Chondrocyte (in vitro differentiated cells): Measurements from ENCODE around the gene DNTT. TPM values are rescaled to one million over a fixed set of nuclear protein-coding genes. Genes with fewer than 3 reads are reported as not detected.

Experiments used
- DNase-seq: peaks from one replicate; pipeline ENCODE4 v3.0.0; 2021; ENCODE audit warnings: mixed read lengths, low spot score
- H3K27ac Mint-ChIP-seq: one replicate; pipeline ENCODE4 v1.8.0; 2021; ENCODE audit warnings: mild to moderate bottlenecking, moderate library complexity, mixed read lengths; ENCODE audit not compliant: unreplicated experiment
- H3K27me3 Mint-ChIP-seq: 2 replicates; pipeline ENCODE4 v1.8.0; 2021; ENCODE audit warnings: low read depth, mixed read lengths
- H3K36me3 Mint-ChIP-seq: 2 replicates; pipeline ENCODE4 v1.8.0; 2021; ENCODE audit warnings: low read depth, mixed read lengths
- H3K4me1 Mint-ChIP-seq: 2 replicates; pipeline ENCODE4 v1.8.0; 2021; ENCODE audit warnings: low read depth, mild to moderate bottlenecking, mixed read lengths
- H3K4me3 Mint-ChIP-seq: one replicate; pipeline ENCODE4 v1.8.0; 2021; ENCODE audit warnings: mild to moderate bottlenecking, moderate library complexity, mixed read lengths; ENCODE audit not compliant: unreplicated experiment
- H3K9me3 Mint-ChIP-seq: 2 replicates; pipeline ENCODE4 v1.8.0; 2021; ENCODE audit warnings: low read depth, mixed read lengths
- total RNA-seq: library from RNA; stranded (reverse); gene quantifications from 3 replicates; pipeline ENCODE4 v1.2.1, GENCODE V29; 2021
- TF ChIP-seq, protein P1 (sequence below): fragments of 200-600 bp; sonication (generic); IDR thresholded peaks from 2 replicates; pipeline ENCODE4 v1.5.0; 2021; ENCODE audit warnings: antibody characterized with exemption, mild to moderate bottlenecking, moderate library complexity

DNTT gene
- total RNA-seq, 1 donor from 2014 or later, result not detected

DNA sequence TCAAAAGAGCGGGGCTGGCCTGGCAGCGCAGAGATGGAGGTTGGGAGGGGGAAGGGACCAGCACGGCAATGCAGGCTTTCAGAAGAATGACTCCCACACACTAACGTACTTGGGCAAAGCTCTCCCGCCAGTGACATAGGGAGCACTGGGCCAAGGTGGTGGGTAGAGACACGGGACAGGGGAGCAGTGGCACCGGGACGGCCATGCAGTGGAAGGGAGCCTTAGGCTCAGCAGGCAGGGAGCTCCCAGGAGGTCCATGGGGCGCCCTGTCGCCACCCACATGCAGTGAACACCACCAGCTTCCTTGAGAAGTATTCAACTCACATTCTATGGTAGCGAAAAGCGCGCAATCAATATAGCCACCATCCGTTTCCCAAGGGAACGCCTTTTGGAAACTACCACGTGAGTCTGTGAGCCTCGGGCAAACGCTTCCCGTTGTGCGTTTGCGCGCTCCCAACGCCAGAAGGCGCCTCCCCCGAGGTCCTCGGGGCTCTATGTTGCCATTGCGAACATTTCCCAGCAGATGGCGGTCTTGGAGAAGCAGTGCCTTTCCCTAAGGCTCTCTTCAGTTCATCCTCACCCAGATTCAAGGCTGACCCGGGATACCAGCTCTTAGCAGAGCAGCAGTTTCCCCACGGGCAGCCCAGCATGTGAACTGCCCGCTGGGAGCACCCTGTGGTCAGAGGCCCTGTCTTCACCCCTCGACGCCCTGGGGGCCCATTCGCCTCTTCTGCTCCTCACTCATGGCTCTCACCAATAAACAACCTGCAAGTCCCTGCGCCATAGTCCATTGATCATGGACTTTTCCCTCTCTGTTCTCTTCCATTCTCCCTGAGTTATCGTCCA is 71.0 kb downstream of the DNTT start:
- peaks cover 7% of the 10 kb centered on the region for H3K27me3 Mint-ChIP-seq
- H3K27ac Mint-ChIP-seq, result no peak overlapping the region
- H3K36me3 Mint-ChIP-seq, result no peaks in the 10 kb centered on the region
- DNase-seq, result no peak
- peaks cover 15% of the 10 kb centered on the region for H3K4me1 Mint-ChIP-seq
- H3K9me3 Mint-ChIP-seq, result no peaks in the 10 kb centered on the region
- H3K4me3 Mint-ChIP-seq, result peak overlapping the region; percentile 77
- TF ChIP-seq, protein P1, sequence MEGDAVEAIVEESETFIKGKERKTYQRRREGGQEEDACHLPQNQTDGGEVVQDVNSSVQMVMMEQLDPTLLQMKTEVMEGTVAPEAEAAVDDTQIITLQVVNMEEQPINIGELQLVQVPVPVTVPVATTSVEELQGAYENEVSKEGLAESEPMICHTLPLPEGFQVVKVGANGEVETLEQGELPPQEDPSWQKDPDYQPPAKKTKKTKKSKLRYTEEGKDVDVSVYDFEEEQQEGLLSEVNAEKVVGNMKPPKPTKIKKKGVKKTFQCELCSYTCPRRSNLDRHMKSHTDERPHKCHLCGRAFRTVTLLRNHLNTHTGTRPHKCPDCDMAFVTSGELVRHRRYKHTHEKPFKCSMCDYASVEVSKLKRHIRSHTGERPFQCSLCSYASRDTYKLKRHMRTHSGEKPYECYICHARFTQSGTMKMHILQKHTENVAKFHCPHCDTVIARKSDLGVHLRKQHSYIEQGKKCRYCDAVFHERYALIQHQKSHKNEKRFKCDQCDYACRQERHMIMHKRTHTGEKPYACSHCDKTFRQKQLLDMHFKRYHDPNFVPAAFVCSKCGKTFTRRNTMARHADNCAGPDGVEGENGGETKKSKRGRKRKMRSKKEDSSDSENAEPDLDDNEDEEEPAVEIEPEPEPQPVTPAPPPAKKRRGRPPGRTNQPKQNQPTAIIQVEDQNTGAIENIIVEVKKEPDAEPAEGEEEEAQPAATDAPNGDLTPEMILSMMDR, result peak; percentile 99

DNA sequence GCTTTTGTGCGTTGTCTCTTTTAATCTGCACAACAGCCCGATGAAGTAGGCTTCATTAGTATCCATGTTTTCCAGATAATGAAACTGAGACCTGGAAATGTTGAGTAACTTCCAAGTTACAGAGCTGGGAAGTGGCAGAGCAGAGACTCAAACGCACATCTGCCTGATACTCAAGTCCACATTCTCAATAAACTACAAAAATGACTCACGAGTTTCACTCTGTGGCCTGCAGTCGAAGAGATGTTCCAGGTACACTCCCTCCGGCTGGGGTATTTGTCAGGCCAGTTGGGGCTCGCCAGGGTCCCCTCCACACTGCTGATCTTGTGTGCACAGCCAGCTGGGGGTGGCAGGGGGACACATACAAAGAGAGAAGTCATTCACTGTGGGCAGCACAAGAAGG is 72.2 kb downstream of the DNTT start:
- no peak overlapping the region for H3K27ac Mint-ChIP-seq
- TF ChIP-seq, protein P1, result no peak
- H3K27me3 Mint-ChIP-seq, result peaks cover 7% of the 10 kb centered on the region
- no peaks in the 10 kb centered on the region for H3K9me3 Mint-ChIP-seq
- H3K4me3 Mint-ChIP-seq, result no peak overlapping the region
- H3K36me3 Mint-ChIP-seq, result no peaks in the 10 kb centered on the region
- peaks cover 19% of the 10 kb centered on the region for H3K4me1 Mint-ChIP-seq
- no peak for DNase-seq

DNA sequence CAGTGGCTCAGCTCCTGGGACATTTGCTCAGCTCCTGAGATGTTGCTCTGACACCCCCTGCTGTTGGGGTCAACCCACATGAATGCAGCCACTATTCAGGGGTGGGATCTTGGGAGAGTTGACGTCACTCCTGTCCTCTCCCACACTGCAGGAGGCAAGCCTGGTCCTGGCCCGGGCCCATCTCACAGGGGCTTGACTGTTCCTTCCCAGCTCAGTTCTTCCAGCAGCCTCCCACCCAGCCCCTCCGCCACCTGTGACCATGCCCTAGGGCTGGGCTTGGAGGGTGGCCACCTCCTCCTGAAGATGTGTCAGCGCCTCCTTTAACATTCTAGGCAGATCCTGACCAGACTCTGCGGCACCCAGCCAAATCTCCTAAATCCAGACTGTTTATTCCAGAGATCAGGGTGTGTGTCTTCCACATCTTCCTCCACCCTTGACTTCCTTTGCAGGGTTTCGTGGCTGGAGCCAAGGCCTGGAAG is 73.6 kb downstream of the DNTT start:
- H3K27ac Mint-ChIP-seq, result no peak overlapping the region
- H3K4me1 Mint-ChIP-seq, result peaks cover 19% of the 10 kb centered on the region
- H3K4me3 Mint-ChIP-seq, result no peak overlapping the region

DNA sequence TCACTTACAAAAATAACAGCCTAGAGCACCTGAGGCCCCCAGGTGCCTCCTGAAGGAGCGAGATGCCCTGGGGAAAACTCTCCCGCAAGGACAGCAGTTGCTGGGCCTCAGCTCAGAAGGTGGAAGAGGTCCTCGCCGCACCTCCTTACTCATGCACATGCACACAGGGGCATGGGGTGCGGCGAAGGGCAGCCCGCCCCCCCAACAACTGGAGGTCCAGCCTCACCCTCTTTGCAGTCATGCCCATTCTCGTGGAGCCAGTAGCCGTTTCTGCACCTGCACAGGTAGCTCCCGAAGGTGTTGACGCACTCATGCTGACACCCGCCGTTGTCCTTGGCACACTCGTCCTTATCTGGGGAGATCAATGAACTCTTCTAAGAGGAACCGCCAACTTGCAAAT is 74.5 kb downstream of the DNTT start:
- no peak overlapping the region for H3K27ac Mint-ChIP-seq
- DNase-seq, result no peak
- H3K4me3 Mint-ChIP-seq, result no peak overlapping the region
- H3K36me3 Mint-ChIP-seq, result no peaks in the 10 kb centered on the region
- H3K27me3 Mint-ChIP-seq, result peaks cover 7% of the 10 kb centered on the region
- TF ChIP-seq, protein P1, result no peak
- H3K4me1 Mint-ChIP-seq, result peaks cover 19% of the 10 kb centered on the region
- no peaks in the 10 kb centered on the region for H3K9me3 Mint-ChIP-seq

More for the DNA sequence above, 73.6 kb downstream of the DNTT start:
- DNase-seq, result no peak
- H3K36me3 Mint-ChIP-seq, result no peaks in the 10 kb centered on the region
- no peaks in the 10 kb centered on the region for H3K9me3 Mint-ChIP-seq
- H3K27me3 Mint-ChIP-seq, result peaks cover 7% of the 10 kb centered on the region
- TF ChIP-seq, protein P1, result no peak

DNA sequence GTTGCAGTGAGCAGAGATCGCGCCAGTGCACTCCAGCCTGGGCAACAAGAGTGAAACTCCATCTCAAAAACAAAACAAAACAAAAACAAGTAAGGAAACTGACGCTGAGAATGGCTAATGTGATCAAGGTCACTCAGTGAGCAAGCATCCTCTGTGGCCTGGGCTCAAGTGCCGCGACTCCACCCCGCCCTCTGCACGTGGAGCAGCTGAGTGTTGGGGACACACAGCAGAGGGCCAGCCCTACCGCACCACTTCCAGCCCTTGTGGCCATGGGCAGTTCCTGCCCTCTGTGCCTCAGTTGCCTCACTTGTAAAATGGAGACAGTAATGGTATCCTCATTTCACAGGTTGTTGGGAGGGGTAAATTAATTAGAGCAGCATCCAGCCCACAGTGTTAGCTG is 75.5 kb downstream of the DNTT start:
- no peak overlapping the region for H3K4me3 Mint-ChIP-seq
- no peaks in the 10 kb centered on the region for H3K9me3 Mint-ChIP-seq
- TF ChIP-seq, protein P1, result no peak
- no peak overlapping the region for H3K27ac Mint-ChIP-seq
- H3K36me3 Mint-ChIP-seq, result no peaks in the 10 kb centered on the region
- no peak for DNase-seq
- H3K4me1 Mint-ChIP-seq, result peaks cover 17% of the 10 kb centered on the region
- peaks cover 7% of the 10 kb centered on the region for H3K27me3 Mint-ChIP-seq
